Astrocyte of the cerebellum (primary cell): ENCODE measurements around the gene PLCZ1.

Source experiments
- DNase-seq: peaks from one replicate; pipeline ENCODE4 v3.0.0-alpha.2; 2011; ENCODE audit warnings: low read depth
- H3K4me3 ChIP-seq: 2 replicates; pipeline ENCODE4 v1.5.1; 2011; ENCODE audit warnings: mild to moderate bottlenecking, low read depth, low read length, moderate library complexity
- in situ Hi-C: cut with HindIII; loops from 2 replicates; pipeline ENCODE4 v1.10.0; 2017; ENCODE audit warnings: low sequenced_read_pairs
- TF ChIP-seq, protein P1 (sequence below): IDR thresholded peaks from 2 replicates; pipeline ENCODE4 v1.5.1; 2012; ENCODE audit warnings: low read length, low read depth, moderate library complexity, mild to moderate bottlenecking; ENCODE audit errors: missing control alignments

Gene PLCZ1

GRCh38 chr12:18731156-18731555, 6.7 kb downstream of the PLCZ1 start:
- H3K4me3 ChIP-seq = no peak overlapping the region
- in situ Hi-C loops = no loop called here
- no peak for DNase-seq
- TF ChIP-seq, protein P1, sequence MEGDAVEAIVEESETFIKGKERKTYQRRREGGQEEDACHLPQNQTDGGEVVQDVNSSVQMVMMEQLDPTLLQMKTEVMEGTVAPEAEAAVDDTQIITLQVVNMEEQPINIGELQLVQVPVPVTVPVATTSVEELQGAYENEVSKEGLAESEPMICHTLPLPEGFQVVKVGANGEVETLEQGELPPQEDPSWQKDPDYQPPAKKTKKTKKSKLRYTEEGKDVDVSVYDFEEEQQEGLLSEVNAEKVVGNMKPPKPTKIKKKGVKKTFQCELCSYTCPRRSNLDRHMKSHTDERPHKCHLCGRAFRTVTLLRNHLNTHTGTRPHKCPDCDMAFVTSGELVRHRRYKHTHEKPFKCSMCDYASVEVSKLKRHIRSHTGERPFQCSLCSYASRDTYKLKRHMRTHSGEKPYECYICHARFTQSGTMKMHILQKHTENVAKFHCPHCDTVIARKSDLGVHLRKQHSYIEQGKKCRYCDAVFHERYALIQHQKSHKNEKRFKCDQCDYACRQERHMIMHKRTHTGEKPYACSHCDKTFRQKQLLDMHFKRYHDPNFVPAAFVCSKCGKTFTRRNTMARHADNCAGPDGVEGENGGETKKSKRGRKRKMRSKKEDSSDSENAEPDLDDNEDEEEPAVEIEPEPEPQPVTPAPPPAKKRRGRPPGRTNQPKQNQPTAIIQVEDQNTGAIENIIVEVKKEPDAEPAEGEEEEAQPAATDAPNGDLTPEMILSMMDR = no peak

DNA sequence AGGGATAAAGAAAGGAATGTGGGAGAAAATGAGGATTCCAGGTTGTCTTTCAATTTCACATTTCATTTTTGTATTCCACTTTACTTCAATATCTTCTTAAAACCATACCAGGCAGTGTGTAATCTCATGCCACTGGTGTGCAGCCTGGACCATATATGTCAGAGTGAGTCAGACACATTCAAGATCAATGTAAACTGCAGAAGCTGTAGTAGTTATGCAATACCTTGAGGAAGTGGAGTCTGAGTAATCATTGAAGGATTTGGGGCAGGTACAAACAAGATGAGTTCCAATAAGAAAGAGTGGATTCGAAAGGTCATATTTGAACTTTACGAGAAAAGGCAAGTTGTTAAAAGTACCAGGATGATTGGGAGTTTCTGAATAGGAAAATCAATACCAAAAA, 14.1 kb downstream of the PLCZ1 start:
- no peak for DNase-seq
- in situ Hi-C loops = no loop called here
- TF ChIP-seq, protein P1 = no peak
- H3K4me3 ChIP-seq = no peak overlapping the region

DNA sequence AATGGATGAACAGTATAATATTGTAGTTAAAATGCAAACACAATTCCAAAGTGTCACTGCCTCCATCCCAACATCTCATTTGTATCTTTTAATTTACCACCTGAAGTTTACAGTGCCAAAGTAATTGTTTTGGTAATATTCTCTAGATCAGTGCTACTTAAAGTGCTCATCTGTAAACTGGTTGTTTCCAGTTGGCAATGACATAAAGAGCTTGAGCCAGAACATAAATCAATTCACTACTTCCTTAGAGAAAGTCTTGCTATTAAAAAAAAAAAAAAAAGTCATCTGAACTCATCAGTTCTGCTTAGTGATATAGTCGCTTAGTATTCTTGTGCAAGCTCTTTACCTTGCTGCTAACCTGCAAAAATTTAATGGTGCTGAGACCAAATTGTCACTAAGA, 16.4 kb downstream of the PLCZ1 start:
- H3K4me3 ChIP-seq = no peak overlapping the region
- TF ChIP-seq, protein P1 = no peak
- in situ Hi-C loops = no loop called here
- no peak for DNase-seq

GRCh38 chr12:18720690-18721089, 17.1 kb downstream of the PLCZ1 start:
- DNase-seq = no peak
- in situ Hi-C loops = no loop called here
- no peak overlapping the region for H3K4me3 ChIP-seq
- TF ChIP-seq, protein P1 = no peak

DNA sequence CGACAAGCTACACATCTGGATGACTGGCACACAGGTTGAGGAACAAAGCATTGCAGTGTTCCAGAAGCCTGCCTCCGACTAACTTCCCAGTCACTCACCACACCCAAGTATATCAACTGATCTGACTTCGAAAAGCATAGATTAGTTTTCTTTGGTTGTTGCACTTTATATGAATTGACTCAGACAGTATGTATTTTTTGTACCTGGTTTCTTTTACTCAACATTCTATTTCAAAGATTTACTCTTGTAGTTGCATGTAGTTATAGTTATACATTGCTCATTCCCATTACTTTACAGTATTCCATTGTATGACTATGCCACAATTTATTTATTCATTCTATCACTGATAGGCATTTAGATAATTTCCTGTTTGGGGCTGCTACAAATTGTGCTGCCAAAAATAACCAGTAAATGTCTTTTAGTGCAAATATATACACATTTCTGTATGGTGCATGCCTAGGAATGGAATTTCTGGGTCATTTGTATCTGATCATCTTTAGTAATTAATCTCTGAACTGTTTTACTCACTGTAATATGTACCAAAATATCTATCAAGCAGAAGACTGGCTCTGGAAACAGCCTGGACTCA, 17.8 kb downstream of the PLCZ1 start:
- TF ChIP-seq, protein P1 = no peak
- no peak for DNase-seq
- in situ Hi-C loops = no loop called here
- no peak overlapping the region for H3K4me3 ChIP-seq

DNA sequence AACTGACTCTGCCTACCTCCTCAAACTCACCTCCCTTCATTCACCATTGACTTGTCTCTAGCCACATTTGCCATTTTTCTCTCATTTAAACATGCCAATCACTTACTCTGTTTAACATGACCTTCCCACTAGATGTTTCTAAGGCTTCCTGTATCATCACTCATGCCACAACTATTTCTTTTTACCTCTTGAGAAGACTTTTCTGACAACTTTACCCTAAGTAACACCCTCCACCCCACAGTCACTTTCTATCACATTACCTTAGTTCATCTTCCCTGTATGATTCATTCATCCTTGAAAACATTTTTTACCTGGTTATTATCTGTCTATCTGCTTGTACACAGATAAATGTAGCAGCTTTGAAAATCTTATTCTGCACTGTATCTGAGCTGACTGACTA, 19.4 kb downstream of the PLCZ1 start:
- no peak for DNase-seq
- no peak overlapping the region for H3K4me3 ChIP-seq
- TF ChIP-seq, protein P1 = no peak
- in situ Hi-C loops = no loop called here
